Kidney capillary endothelial cell (primary cell): ENCODE data around the gene HAT1.
A peak's percentile ranks its signal among the peaks of the same experiment; 100 is the strongest.
"Not testable (repeated sequence)": the region's sequence is repeated elsewhere in the genome, so short reads cannot be mapped to it uniquely, and the experiment has no call there.

Experiments used
- DNase-seq: peaks from one replicate; pipeline ENCODE4 v3.0.0-alpha.2; 2018; ENCODE audit warnings: low spot score

The HAT1 gene

DNA sequence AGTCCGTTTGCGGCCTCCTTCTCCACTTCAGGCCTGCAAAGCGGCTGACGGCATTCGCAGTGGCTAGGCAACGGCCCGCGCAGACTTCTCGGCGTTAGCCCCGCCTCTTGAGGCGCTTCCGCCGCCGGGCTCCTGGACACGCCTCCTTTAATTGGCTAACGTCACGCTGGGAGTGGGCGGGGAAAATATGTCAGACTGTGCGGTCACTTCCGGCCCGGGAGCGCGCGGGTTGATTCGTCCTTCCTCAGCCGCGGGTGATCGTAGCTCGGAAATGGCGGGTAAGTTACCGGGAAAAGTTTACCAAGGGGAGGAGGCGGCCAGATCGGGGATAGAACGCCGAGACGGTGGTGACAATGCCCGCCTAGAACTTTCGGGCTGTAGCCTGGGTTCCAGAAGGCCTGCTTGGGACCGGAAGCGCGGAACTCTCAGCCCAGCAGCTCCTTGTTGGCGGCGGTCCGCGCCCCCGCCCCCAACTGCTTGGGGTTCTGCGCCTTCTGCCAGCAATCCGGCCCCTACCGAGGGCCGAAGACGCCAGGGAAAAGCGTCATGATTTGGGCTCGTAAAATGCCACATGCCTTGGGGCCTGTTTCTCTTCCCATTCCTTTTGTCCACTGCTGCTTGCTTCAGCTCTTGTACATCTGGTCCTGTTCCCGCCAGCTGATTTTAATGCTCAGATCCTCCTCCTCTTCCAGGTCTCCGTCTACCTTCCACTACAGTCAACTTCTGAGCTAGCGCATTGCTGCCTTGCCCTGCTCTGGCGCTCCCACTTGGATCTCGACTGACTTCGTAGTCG, at the start of gene HAT1:
Gene HAT1, plus strand, starts transcription at position 232 of the 793 bp plus-strand sequence. Its CDS starts 40 bp downstream, at position 272.
- DNase-seq: peak; percentile 97

DNA sequence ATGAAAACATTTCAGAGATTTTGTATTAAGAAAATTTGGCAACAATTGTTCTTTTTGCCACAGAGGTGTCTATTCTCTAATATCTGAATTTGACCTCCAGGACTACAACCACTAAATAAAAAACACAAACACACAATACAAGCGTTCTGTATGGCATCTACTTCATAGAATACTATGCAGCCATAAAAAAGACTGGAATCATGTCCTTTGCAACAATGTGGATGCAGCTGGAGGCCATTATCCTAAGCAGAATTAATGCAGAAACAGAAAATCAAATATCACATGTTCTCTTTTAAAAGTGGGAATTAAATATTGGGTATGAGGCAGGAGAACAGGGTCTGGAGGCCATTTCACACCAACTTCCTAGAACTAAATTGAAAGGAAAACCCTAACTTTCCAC, 47.7 kb upstream of the HAT1 start:
- no peak for DNase-seq

DNA sequence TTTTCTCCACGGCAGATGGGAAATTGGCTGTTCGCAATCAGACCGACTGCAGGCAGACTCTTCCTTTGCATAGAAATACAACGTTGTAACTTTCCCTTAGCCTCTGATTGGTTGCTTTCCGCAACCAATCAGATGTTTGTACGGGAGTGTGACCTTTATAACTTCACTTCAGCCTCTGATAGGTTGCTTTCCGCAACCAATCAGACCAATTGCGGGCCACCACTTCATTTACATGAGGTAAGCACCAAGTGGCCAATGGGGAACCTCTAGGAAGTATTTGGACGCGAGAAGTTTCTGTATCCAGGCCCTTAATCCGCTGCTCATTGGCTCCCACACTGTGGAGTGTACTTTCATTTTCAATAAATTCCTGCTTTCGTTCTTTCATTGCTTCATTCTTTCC, 47.3 kb upstream of the HAT1 start:
- DNase-seq: no peak

GRCh38 chr2:171878481-171878993, 43.7 kb upstream of the HAT1 start:
- no peak for DNase-seq

GRCh38 chr2:171879865-171880264, 42.4 kb upstream of the HAT1 start:
- DNase-seq: no peak

GRCh38 chr2:171880774-171881173, 41.5 kb upstream of the HAT1 start:
- DNase-seq: no peak

DNA sequence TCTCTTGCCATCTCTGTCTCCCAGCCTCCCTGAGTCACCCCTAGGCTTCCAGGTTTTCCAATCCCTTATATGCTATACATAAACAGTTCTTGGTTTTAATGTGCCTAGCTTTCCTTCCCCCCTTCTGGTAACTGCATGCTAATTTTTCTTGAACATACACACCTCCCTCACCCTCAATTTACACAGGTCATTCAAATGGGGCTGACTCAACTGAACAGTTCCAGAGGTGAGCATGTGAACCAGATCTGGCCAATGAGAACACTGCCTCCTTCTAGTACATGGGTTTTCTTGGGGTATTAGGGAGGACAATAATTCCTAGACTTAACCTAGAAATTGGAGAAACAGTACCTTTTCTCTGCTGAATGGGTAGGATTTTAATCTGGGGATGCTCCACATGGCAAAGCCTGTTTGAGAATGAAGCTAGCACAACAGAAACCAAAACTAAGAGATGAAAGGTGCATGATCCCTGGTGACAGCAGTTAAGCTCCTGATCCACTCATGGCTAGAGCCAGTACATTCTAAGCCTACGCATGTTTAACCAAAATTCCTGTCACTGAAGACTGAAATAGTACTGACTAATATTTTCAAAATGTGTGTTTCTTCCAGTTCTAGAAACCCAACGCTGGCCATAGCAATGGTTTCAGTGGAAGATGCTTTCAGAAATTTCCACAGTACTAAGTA, 40.0 kb upstream of the HAT1 start:
- no peak for DNase-seq

- no peak for DNase-seq
These were observed 38.9 kb upstream of the HAT1 start for GRCh38 chr2:171883275-171883893.

- DNase-seq: no peak
These were observed 32.9 kb upstream of the HAT1 start for GRCh38 chr2:171889333-171889732.

GRCh38 chr2:171889808-171890207, 32.5 kb upstream of the HAT1 start:
- no peak for DNase-seq

GRCh38 chr2:171893196-171893823, 29.0 kb upstream of the HAT1 start:
- no peak for DNase-seq

DNA sequence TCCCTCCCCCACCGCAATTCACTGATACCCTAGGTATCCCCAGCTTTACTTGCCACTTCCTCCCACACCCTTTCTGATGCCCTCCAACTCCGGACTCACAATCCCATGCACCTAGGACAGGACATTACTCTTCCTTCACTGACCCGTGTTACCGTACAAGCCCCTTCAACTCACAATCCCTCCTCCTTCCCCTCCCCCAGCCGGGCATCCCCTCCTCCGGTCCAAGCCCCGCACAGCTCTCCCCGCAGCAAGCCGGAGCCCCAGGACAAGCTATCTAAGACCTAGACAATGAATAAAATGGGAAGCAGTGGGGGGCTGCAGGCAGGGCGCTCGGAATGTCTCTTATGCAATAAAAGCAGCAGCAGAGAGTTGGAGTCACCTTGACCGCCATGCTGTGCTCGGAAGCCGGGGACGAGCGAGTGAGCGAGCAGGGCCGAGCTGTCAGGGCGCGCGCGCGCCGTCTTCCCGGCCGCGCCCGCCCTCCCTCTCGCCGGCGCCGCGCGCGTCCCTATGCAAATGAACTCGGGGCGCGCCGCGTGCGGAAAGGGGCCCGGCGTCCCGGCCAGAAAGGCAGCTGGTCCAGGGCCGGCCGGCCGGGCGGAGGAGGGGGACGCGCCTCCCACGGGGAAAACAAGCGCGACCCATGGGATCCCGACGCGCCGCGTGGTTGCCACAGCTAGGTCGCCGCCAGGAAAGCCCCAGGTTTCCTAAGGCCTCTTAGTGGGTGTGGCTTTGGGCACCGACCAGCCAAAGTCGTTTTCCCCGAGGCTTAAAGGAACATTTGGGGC, 28.2 kb upstream of the HAT1 start, which contains the start of gene SLC25A12:
Gene SLC25A12, minus strand, starts transcription at position 421 of the 788 bp plus-strand sequence. Its CDS starts 30 bp downstream, at position 391.
- DNase-seq: peak; percentile 67

GRCh38 chr2:171894612-171894947, 27.7 kb upstream of the HAT1 start:
- no peak for DNase-seq

DNA sequence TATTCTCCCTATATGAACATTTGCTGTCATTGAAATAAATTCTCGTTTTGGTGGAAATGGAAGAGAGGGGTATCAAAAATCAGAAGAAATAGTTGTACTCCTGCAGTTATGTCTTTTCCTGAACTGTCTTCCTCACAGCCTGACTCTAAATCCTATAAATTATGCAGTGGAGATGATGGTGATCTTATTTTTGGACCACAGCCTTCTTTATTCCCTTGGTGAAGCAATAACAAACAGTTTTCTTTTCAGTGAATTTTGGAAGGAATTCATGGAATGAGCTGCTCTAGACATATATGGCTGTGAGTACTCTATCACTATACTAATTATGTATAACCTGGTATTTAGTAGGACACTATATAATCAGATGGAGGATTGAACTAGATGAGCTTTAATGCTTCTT, 26.5 kb upstream of the HAT1 start:
- DNase-seq: no peak

DNA sequence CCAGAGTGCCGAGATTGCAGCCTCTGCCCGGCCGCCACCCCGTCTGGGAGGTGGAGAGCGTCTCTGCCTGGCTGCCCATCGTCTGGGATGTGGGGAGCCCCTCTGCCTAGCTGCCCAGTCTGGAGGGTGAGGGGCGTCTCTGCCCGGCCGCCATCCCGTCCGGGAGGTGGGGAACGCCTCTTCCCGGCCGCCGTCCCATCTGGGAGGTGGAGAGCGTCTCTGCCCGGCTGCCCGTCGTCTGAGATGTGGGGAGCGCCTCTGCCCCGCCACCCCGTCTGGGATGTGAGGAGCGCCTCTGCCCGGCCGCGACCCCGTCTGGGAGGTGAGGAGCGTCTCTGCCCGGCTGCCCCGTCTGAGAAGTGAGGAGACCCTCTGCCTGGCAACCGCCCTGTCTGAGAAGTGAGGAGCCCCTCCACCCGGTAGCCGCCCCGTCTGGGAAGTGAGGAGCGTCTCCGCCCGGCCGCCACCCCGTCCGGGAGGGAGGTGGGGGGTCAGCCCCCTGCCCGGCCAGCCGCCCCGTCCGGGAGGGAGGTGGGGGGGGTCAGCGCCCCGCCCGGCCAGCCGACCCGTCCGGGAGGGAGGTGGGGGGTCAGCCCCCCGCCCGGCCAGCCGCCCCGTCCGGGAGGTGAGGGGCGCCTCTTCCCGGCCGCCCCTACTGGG, 22.5 kb upstream of the HAT1 start:
- DNase-seq: not testable (repeated sequence)

DNA sequence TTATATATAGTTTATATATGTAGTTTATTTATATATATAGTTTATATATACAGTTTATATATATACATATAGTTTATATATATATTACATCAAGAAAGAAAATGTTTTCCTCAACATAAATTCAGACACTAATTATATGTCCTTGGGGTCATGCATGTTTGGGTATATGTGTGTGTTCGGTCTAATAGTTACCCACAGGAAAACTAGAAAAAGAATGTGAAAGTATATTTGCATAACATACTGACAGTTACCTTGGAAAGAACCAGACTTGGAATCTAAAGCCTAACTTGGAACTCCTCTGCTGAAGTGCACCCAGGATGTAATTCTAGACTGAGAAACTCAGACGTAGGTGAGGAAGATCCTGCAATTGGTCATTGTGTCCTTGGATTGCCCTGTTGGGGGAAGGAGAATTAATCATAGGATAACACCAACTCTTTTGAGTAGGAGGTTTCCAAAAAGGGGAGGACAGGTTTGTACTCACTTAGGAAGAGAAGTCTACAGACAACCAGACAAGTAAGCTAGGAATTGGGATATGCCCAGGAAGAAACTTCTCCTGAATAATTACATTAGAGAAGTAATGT, 19.3 kb upstream of the HAT1 start:
- no peak for DNase-seq

- no peak for DNase-seq
These were observed 14.0 kb upstream of the HAT1 start for GRCh38 chr2:171908235-171908634.

- DNase-seq: no peak
These were observed 13.0 kb upstream of the HAT1 start for GRCh38 chr2:171909266-171909665.

DNA sequence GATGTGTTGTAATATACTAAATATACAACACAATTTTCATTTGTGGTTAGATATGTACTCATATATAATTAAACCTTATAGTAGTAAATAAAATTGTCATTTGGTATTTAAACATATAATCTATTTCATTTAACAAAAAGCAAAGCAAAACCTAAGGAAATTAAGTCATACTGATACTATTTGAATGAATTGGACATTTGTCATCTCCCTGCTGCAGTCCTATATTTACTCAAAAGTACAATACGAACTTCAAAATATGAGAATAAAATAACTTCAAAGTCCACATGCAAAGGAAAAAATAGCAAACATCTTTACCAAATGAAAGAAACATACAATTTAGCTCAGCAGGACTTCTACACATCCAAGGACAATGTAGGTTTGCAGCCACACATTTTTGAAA, 11.8 kb upstream of the HAT1 start:
- no peak for DNase-seq

GRCh38 chr2:171913517-171913916, 8.7 kb upstream of the HAT1 start:
- no peak for DNase-seq

DNA sequence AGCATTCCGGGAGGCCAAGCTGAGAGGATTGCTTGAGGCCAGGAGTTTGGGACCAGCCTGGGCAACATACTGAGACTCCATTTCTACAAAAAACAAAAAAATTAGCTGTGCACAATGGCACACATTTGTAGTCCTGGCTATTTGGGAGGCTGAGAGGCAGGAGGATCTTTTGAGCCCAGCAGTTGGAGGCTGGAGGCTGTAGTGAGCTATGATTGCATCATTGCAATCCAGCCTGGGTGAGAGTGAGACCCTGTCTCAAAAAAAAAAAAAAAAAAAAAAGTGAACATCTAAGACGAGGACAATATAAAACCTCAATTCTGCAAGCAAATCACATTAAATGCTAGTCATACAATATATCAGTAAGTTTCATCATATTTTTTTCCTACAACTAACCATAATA, 2.8 kb upstream of the HAT1 start:
- DNase-seq: no peak
